Astrocyte of the spinal cord (primary cell): ENCODE data around the gene TCF15.
"Not testable (repeated sequence)": the region's sequence is repeated elsewhere in the genome, so short reads cannot be mapped to it uniquely, and the experiment has no call there.

Source experiments
- DNase-seq: peaks from one replicate; pipeline ENCODE4 v3.0.0; 2011; ENCODE audit warnings: low read depth, low spot score
- H3K4me3 ChIP-seq: 2 replicates; pipeline ENCODE4 v1.5.1; 2011; ENCODE audit warnings: low read depth, mild to moderate bottlenecking, low read length, moderate library complexity
- in situ Hi-C: cut with HindIII; loops from 2 replicates; pipeline ENCODE4 v1.10.0; 2017; ENCODE audit warnings: low sequenced_read_pairs
- TF ChIP-seq, protein P1 (sequence below): IDR thresholded peaks from 2 replicates; pipeline ENCODE4 v1.5.1; 2012; ENCODE audit warnings: low read depth, mild to moderate bottlenecking, low read length, inconsistent platforms

Gene TCF15

GRCh38 chr20:647479-648019, 37.4 kb upstream of the TCF15 start:
- no peak overlapping the region for H3K4me3 ChIP-seq
- in situ Hi-C loops, result no loop called here
- no peak for DNase-seq
- TF ChIP-seq, protein P1, sequence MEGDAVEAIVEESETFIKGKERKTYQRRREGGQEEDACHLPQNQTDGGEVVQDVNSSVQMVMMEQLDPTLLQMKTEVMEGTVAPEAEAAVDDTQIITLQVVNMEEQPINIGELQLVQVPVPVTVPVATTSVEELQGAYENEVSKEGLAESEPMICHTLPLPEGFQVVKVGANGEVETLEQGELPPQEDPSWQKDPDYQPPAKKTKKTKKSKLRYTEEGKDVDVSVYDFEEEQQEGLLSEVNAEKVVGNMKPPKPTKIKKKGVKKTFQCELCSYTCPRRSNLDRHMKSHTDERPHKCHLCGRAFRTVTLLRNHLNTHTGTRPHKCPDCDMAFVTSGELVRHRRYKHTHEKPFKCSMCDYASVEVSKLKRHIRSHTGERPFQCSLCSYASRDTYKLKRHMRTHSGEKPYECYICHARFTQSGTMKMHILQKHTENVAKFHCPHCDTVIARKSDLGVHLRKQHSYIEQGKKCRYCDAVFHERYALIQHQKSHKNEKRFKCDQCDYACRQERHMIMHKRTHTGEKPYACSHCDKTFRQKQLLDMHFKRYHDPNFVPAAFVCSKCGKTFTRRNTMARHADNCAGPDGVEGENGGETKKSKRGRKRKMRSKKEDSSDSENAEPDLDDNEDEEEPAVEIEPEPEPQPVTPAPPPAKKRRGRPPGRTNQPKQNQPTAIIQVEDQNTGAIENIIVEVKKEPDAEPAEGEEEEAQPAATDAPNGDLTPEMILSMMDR, result no peak

DNA sequence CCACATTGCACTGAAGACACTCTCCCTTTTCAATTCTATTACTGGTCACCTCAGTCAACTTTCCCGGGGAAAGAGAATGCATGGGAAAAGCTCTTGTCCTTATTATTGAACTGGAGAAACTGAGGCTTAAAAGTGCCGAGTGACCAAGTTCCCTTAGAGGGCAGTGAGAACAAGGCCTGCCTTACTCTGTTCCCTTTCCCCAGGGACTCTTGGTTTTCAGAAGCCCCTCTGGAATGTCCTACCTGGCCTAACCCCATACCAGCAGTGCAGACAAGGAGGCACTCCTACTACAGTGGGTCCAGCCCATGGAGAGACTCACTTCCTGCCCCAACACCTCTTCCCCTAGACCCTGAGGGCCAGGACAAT, 36.7 kb upstream of the TCF15 start:
- DNase-seq, result no peak
- no peak overlapping the region for H3K4me3 ChIP-seq
- in situ Hi-C loops, result no loop called here
- TF ChIP-seq, protein P1, result no peak

GRCh38 chr20:646107-646867, 36.2 kb upstream of the TCF15 start:
- TF ChIP-seq, protein P1, result no peak
- no peak for DNase-seq
- in situ Hi-C loops, result no loop called here
- H3K4me3 ChIP-seq, result no peak overlapping the region

GRCh38 chr20:645318-646106, 35.4 kb upstream of the TCF15 start:
- TF ChIP-seq, protein P1, result peak; percentile 98
- in situ Hi-C loops, result no loop called here
- H3K4me3 ChIP-seq, result no peak overlapping the region
- peak; percentile 70 for DNase-seq

GRCh38 chr20:644692-645317, 34.7 kb upstream of the TCF15 start:
- in situ Hi-C loops, result no loop called here
- H3K4me3 ChIP-seq, result no peak overlapping the region
- TF ChIP-seq, protein P1, result no peak
- DNase-seq, result no peak

GRCh38 chr20:642398-643174, 32.5 kb upstream of the TCF15 start:
- DNase-seq, result no peak
- in situ Hi-C loops, result no loop called here
- no peak overlapping the region for H3K4me3 ChIP-seq
- TF ChIP-seq, protein P1, result no peak

DNA sequence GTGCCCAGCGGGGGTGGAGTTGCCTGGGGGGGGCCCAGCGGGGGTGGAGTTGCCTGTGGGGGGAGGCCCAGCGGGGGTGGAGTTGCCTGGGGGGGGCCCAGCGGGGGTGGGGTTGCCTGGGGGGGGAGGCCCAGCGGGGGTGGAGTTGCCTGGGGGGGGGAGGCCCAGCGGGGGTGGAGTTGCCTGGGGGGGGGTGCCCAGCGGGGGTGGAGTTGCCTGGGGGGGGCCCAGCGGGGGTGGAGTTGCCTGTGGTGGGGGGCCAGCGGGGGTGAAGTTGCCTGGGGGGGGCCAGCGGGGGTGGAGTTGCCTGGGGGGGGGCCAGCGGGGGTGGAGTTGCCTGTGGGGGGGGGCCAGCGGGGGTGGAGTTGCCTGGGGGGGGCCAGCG, 31.9 kb upstream of the TCF15 start:
- in situ Hi-C loops, H3K4me3 ChIP-seq, DNase-seq: not testable (repeated sequence)
